GM12878 (cell line): ENCODE data around the gene MEMO1. TPM values are rescaled to one million over a fixed set of nuclear protein-coding genes. Genes with fewer than 3 reads are reported as not detected.

Source experiments
- ATAC-seq: fragments of 200-7000 bp; cut with Tn5 transposase; 3 replicates; pipeline ENCODE4 v1.9.1; 2020; ENCODE audit warnings: mild to moderate bottlenecking, moderate library complexity
- BruUV-seq: library from RNA; stranded (reverse); fragments of 400-500 nt; replicated peaks from 2 replicates; lab custom pipeline; 2021; lab: Mats Ljungman, UMichigan
- CTCF ChIA-PET: fragments of 300-600 bp; sonication (Branson Sonifier 250); formaldehyde crosslinking; extraction: SDS; loops from one replicate; lab custom pipeline; 2021; ENCODE audit warnings: inconsistent platforms; lab: Yijun Ruan, JAX
- POLR2A ChIA-PET: fragments of 350-600 bp; formaldehyde crosslinking; extraction: SDS; loops from one replicate; lab custom pipeline; 2021; ENCODE audit warnings: inconsistent platforms; lab: Charles Lee
- RAD21 ChIA-PET: fragments of 300-600 bp; sonication (Branson Sonifier 250); formaldehyde crosslinking; loops from one replicate; lab custom pipeline; 2023; ENCODE audit warnings: antibody characterized with exemption; ENCODE audit not compliant: unreplicated experiment; lab: Charles Lee
- SMC1A ChIA-PET: fragments of 300-600 bp; sonication (Branson Sonifier 250); formaldehyde crosslinking; loops from one replicate; lab custom pipeline; 2023; ENCODE audit not compliant: unreplicated experiment, uncharacterized antibody; lab: Charles Lee
- DNase-seq: peaks from one replicate; pipeline ENCODE4 v3.0.0-alpha.2; 2011; ENCODE audit warnings: low read depth, low spot score
- FAIRE-seq: peaks from 3 replicates; lab custom pipeline; 2011; peaks lifted over from hg19 to GRCh38; lab: Jason Lieb, UNC
- H2AFZ ChIP-seq: 2 replicates; pipeline ENCODE4 v1.6.0; 2011; ENCODE audit warnings: low read depth, low read length, control low read depth; ENCODE audit not compliant: control insufficient read depth
- H3K27ac ChIP-seq: 2 replicates; pipeline ENCODE4 v1.5.1; 2011; ENCODE audit warnings: control low read depth; ENCODE audit not compliant: control insufficient read depth, insufficient read depth
- H3K27me3 ChIP-seq, 2 experiments: replicated peaks in 1 of 2; 2 replicates each; pipeline versions ENCODE4 v1.6.0 to v1.6.1; 2011; ENCODE audit warnings: low read length in 1 of 2; ENCODE audit not compliant: control insufficient read depth in 2 of 2, insufficient read depth in 2 of 2
- H3K36me3 ChIP-seq, 2 experiments: 2 replicates each; pipeline ENCODE4 v1.5.1; 2011; ENCODE audit warnings: low read length in 1 of 2; ENCODE audit not compliant: control insufficient read depth in 2 of 2, insufficient read depth in 2 of 2
- H3K4me1 ChIP-seq: 2 replicates; pipeline ENCODE4 v1.6.1; 2011; ENCODE audit warnings: mild to moderate bottlenecking, low read length, moderate library complexity, mixed read lengths; ENCODE audit not compliant: control insufficient read depth, insufficient read depth
- H3K4me2 ChIP-seq: 2 replicates; pipeline ENCODE4 v1.6.0; 2011; ENCODE audit warnings: control low read depth; ENCODE audit not compliant: control insufficient read depth, insufficient read depth
- H3K4me3 ChIP-seq: fragments of 200-600 bp; sonication (generic); 2 replicates; pipeline ENCODE4 v1.5.1; 2016
- H3K79me2 ChIP-seq: 2 replicates; pipeline ENCODE4 v1.6.0; 2011; ENCODE audit warnings: low read length; ENCODE audit not compliant: control insufficient read depth, insufficient read depth
- H3K9ac ChIP-seq: 2 replicates; pipeline ENCODE4 v1.8.0; 2011; ENCODE audit warnings: low read length, control low read depth, mixed read lengths; ENCODE audit not compliant: control insufficient read depth, insufficient read depth
- H3K9me3 ChIP-seq: replicated peaks from 3 replicates; pipeline ENCODE4 v1.5.1; 2011; ENCODE audit warnings: mild to moderate bottlenecking, low read length; ENCODE audit not compliant: control insufficient read depth, insufficient read depth
- H4K20me1 ChIP-seq: 2 replicates; pipeline ENCODE4 v1.6.0; 2011; ENCODE audit not compliant: control insufficient read depth, insufficient read depth
- CBX5 ChIP-seq: sonication (generic); IDR thresholded peaks from 2 replicates; pipeline ENCODE4 v1.6.1; 2016; ENCODE audit warnings: low read depth, moderate library complexity, mild to moderate bottlenecking, inconsistent platforms
- CHD4 ChIP-seq: fragments of 200-600 bp; sonication (generic); IDR thresholded peaks from 2 replicates; pipeline ENCODE4 v1.6.1; 2016; ENCODE audit warnings: mild to moderate bottlenecking
- E2F4 ChIP-seq: IDR thresholded peaks from 2 replicates; pipeline ENCODE4 v1.6.1; 2012; ENCODE audit warnings: low read depth, low read length, improper control_type of control experiment
- GABPA ChIP-seq: IDR thresholded peaks from 2 replicates; pipeline ENCODE4 v1.6.1; 2014; ENCODE audit warnings: antibody characterized with exemption, low read depth, mild to moderate bottlenecking, inconsistent platforms
- HDGF ChIP-seq: fragments of 450-650 bp; IDR thresholded peaks from 2 replicates; pipeline ENCODE4 v1.6.1; 2016; ENCODE audit warnings: antibody characterized with exemption
- HSF1 ChIP-seq: fragments of 150-350 bp; IDR thresholded peaks from 2 replicates; pipeline ENCODE4 v1.6.1; 2014; ENCODE audit warnings: mild to moderate bottlenecking, low read depth, low read length
- MYB ChIP-seq: fragments of 150-350 bp; IDR thresholded peaks from 2 replicates; pipeline ENCODE4 v1.6.1; 2014; ENCODE audit warnings: mild to moderate bottlenecking, low read depth, low read length, borderline replicate concordance
- RAD51 ChIP-seq: fragments of 450-650 bp; IDR thresholded peaks from 2 replicates; pipeline ENCODE4 v1.6.1; 2016; ENCODE audit warnings: moderate library complexity, mild to moderate bottlenecking, inconsistent platforms
- RUNX3 ChIP-seq: IDR thresholded peaks from 2 replicates; pipeline ENCODE4 v1.6.1; 2012; ENCODE audit warnings: low read length, inconsistent platforms
- SREBF1 ChIP-seq: IDR thresholded peaks from 2 replicates; pipeline ENCODE4 v1.6.1; 2012; ENCODE audit warnings: mild to moderate bottlenecking, low read length
- STAT3 ChIP-seq: IDR thresholded peaks from 2 replicates; pipeline ENCODE4 v1.6.1; 2011; ENCODE audit warnings: low read depth, low read length, improper control_type of control experiment
- USF2 ChIP-seq: IDR thresholded peaks from 2 replicates; pipeline ENCODE4 v1.6.1; 2011; ENCODE audit warnings: low read depth, low read length, improper control_type of control experiment, borderline replicate concordance
- ZBTB11 ChIP-seq: fragments of 450-650 bp; formaldehyde crosslinking; IDR thresholded peaks from 2 replicates; pipeline ENCODE4 v1.5.0; 2022; ENCODE audit warnings: mild to moderate bottlenecking, missing genetic modification characterization
- WGBS: methylation state at CpG from one replicate; pipeline ENCODE4 v1.1.6; 2016; ENCODE audit warnings: low lambda C conversion rate; ENCODE audit not compliant: insufficient replicate concordance, insufficient coverage; ENCODE audit errors: missing lambda C conversion rate; 5-methylcytosine and 5-hydroxymethylcytosine counted together
- in situ Hi-C: fragments of 300-500 bp; cut with MboI; formaldehyde crosslinking; loops from 9 replicates; pipeline ENCODE4 v1.14.3; 2018; ENCODE audit warnings: mixed read lengths
- intact Hi-C: fragments of 100-400 bp; cut with micrococcal nuclease; formaldehyde crosslinking; loops from one replicate; pipeline ENCODE4 v1.14.2; 2022; ENCODE audit not compliant: unreplicated experiment
- polyA plus RNA-seq, 11 experiments: library from polyadenylated mRNA; depleted of rRNA in 4 of 11; unstranded in 6 of 11; stranded (reverse) in 5 of 11; fragments of >200 nt; fragmentation: Nextera tagmentation in 4 of 11; fragmentation: Illumina TruSeq in 1 of 11; extraction: Ambion mirVana in 4 of 11; extraction: Trizol in 1 of 11; gene quantifications; 1 replicate in 1 of 11; 2 replicates in 10 of 11; pipeline versions ENCODE4 v1.2.1 to v1.2.3, GENCODE V29; 2011 to 2016; ENCODE audit warnings: inconsistent platforms in 2 of 11, missing spikeins in 2 of 11, low read depth in 1 of 11
- total RNA-seq, 4 experiments: library from RNA; depleted of rRNA in 3 of 4; stranded (reverse); fragments of >200 nt in 3 of 4; fragmentation: Illumina TruSeq in 1 of 4; extraction: Trizol in 1 of 4; gene quantifications; 2 replicates each; pipeline versions ENCODE4 v1.2.1 to v1.2.3, GENCODE V29; 2013 to 2021

The MEMO1 gene
- total and polyA plus RNA-seq, 10 of the 15 experiments (the other 5 are each of a cell fraction or from before 2014, with no cell fraction given): 39.8 to 99.1 (median 72.2) TPM

- TF ChIP-seq GABPA (no peak), RUNX3 (no peak), E2F4 (no peak)
- TF ChIP-seq, all 136 proteins: peak for 0
Measured at GRCh38 chr2:32060266-32060665, 49.5 kb upstream of the MEMO1 start (continued).

GRCh38 chr2:32058130-32058529, 47.3 kb upstream of the MEMO1 start:
- DNase-seq (no peak), ATAC-seq (no peak), FAIRE-seq (no peak)
- Histone ChIP-seq H2AFZ (no peak overlapping the region), H3K4me2 (no peak overlapping the region), H3K27ac (no peak overlapping the region), H3K79me2 (no peaks in the 10 kb centered on the region), H3K27me3 (no peaks in the 10 kb centered on the region), H3K9me3 (no peaks in the 10 kb centered on the region), H3K36me3 (no peaks in the 10 kb centered on the region), H3K4me1 (0 out of 2 replicates have a peak, but pooled peaks cover 4% of the 10 kb centered on the region), H3K9ac (no peak overlapping the region), H4K20me1 (no peaks in the 10 kb centered on the region), H3K4me3 (no peak overlapping the region)
- intact Hi-C loops: no loop called here
- SMC1A ChIA-PET: interaction anchor here (1.3 to 2.3 kb wide), 3 partner anchors 13 to 43 kb away, joined by 3 to 5 read pairs (median 4); no protein-coding TSS in a partner anchor
- WGBS: 95% methylated on average over 2 of the region's 2 CpGs
- POLR2A ChIA-PET: interaction anchor here (1.1 kb wide), 1 partner anchor 18 kb away, joined by 8 read pairs; the partner anchor contains the start of gene DPY30
- CTCF ChIA-PET: no interaction called here
- in situ Hi-C loops: no loop called here
- RAD21 ChIA-PET: no interaction called here
- no TSS peak for BruUV-seq
- TF ChIP-seq RAD51 (no peak), CBX5 (no peak), HDGF (no peak), USF2 (no peak), MYB (no peak), CHD4 (no peak), HSF1 (no peak), RUNX3 (no peak), E2F4 (no peak), SREBF1 (no peak), ZBTB11 (CRISPR knock-in tag) (no peak), STAT3 (no peak)
